HL-60 (cell line): ENCODE measurements around the gene RANGAP1.

Experiments used
- DNase-seq, 2 experiments: peaks; one replicate each; pipeline ENCODE4 v3.0.0-alpha.2; 2010 to 2020; ENCODE audit warnings: low read depth in 1 of 2, low spot score in 1 of 2
- H3K27ac ChIP-seq: fragments of 250-450 bp; sonication (Bioruptor Pico); replicated peaks from 2 replicates; pipeline ENCODE4 v1.5.1; 2020; ENCODE audit warnings: mild to moderate bottlenecking, moderate library complexity
- H3K27me3 ChIP-seq: fragments of 250-450 bp; sonication (Bioruptor Pico); 2 replicates; pipeline ENCODE4 v1.5.1; 2021; ENCODE audit warnings: mild to moderate bottlenecking, moderate library complexity; ENCODE audit not compliant: insufficient read depth, poor library complexity, severe bottlenecking
- H3K4me3 ChIP-seq: replicated peaks from 2 replicates; pipeline ENCODE4 v1.5.1; 2011; ENCODE audit warnings: mild to moderate bottlenecking, control low read depth, low read length; ENCODE audit not compliant: insufficient read depth
- GABPA ChIP-seq: IDR thresholded peaks from 2 replicates; pipeline ENCODE4 v1.6.1; 2012; ENCODE audit warnings: low read depth
- POLR2AphosphoS5 ChIP-seq: IDR thresholded peaks from 2 replicates; pipeline ENCODE4 v1.6.1; 2012; ENCODE audit warnings: low read depth
- REST ChIP-seq: IDR thresholded peaks from 2 replicates; pipeline ENCODE4 v1.6.1; 2012; ENCODE audit warnings: low read depth; ENCODE audit not compliant: insufficient replicate concordance
- SPI1 ChIP-seq: IDR thresholded peaks from 2 replicates; pipeline ENCODE4 v1.6.1; 2012; ENCODE audit warnings: low read depth, mild to moderate bottlenecking, borderline replicate concordance
- long read RNA-seq: library from polyadenylated mRNA; unstranded; transcript quantifications from one replicate; pipeline ENCODE4 v2.0.0, GENCODE V29; 2020
- TF ChIP-seq, protein P1 (sequence below): IDR thresholded peaks from one replicate; pipeline ENCODE4 v1.5.1; 2011; ENCODE audit warnings: low read length, control low read depth, inconsistent platforms; ENCODE audit not compliant: insufficient read depth

Gene RANGAP1
- long read RNA-seq, transcript RANGAP1-201 (16 exons, 3,060 nt) = major isoform, 261 of 371 reads
- long read RNA-seq, partial matches to known transcripts = 51 of 371 reads
- long read RNA-seq, other reads (novel, unspliced or antisense) = 59 of 371 reads

- Histone ChIP-seq H3K27me3 (no peaks in the 10 kb centered on the region), H3K4me3 (peak within 1 kb of the TSS; percentile 86), H3K27ac (peak within 1 kb of the TSS; percentile 87)
- TF ChIP-seq POLR2AphosphoS5 (peak; percentile 74; the same call in 1 of the 2 replicates), GABPA (peak; percentile 77), SPI1 (0 out of 2 replicates have a peak, but pooled peaks have one; percentile 1)
- TF ChIP-seq, protein P1, sequence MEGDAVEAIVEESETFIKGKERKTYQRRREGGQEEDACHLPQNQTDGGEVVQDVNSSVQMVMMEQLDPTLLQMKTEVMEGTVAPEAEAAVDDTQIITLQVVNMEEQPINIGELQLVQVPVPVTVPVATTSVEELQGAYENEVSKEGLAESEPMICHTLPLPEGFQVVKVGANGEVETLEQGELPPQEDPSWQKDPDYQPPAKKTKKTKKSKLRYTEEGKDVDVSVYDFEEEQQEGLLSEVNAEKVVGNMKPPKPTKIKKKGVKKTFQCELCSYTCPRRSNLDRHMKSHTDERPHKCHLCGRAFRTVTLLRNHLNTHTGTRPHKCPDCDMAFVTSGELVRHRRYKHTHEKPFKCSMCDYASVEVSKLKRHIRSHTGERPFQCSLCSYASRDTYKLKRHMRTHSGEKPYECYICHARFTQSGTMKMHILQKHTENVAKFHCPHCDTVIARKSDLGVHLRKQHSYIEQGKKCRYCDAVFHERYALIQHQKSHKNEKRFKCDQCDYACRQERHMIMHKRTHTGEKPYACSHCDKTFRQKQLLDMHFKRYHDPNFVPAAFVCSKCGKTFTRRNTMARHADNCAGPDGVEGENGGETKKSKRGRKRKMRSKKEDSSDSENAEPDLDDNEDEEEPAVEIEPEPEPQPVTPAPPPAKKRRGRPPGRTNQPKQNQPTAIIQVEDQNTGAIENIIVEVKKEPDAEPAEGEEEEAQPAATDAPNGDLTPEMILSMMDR = no peak
- peak; percentile 97 to 99 for DNase-seq
Observed at GRCh38 chr22:41285820-41286638, at the start of gene RANGAP1. RANGAP1 (minus strand) TSS chr22:41286187; CDS start chr22:41281044, 5,143 bp downstream.

GRCh38 chr22:41334951-41335635 lies 49.1 kb upstream of the RANGAP1 start:
- Histone ChIP-seq H3K4me3 (no peak overlapping the region), H3K27me3 (no peaks in the 10 kb centered on the region), H3K27ac (no peak overlapping the region)
- TF ChIP-seq POLR2AphosphoS5 = no peak
- no peak for TF ChIP-seq REST
- TF ChIP-seq, protein P1 = no peak
- no peak for TF ChIP-seq SPI1
- no peak for DNase-seq

DNA sequence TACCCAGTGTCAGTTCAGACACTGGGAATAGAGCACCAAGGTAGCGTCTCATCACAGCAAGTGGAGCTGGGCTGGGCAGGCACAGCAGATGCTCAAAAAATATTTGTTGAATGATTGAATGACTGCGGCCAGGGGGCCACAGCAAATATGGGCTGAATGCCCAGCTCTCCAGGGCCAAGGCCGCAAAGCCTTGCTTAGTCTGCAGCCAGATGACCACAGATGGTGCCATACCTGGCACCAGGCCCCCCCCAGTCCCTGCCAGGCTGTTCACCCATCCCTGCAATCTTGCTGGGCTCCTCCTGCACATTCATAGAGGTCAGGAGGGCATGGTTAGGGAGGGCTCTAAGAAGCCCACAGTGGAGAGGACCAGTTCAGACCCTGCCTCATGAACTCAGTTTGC lies 48.2 kb upstream of the RANGAP1 start:
- Histone ChIP-seq H3K27me3 (no peaks in the 10 kb centered on the region), H3K4me3 (no peak overlapping the region), H3K27ac (no peak overlapping the region)
- TF ChIP-seq GABPA (no peak), REST (no peak), POLR2AphosphoS5 (no peak), SPI1 (no peak)
- TF ChIP-seq, protein P1 = no peak
- no peak for DNase-seq
